MM.1S (cell line): ENCODE measurements around the gene PDZRN3.
A peak's percentile ranks its signal among the peaks of the same experiment; 100 is the strongest.

Source experiments
- DNase-seq: peaks from one replicate; pipeline ENCODE4 v3.0.0-alpha.2; 2015
- H2AFZ ChIP-seq: fragments of 300-600 bp; sonication (generic); 2 replicates; pipeline ENCODE4 v1.6.0; 2016; ENCODE audit warnings: antibody characterized with exemption, low read length
- H3F3A ChIP-seq: fragments of 300-600 bp; sonication (generic); 2 replicates; pipeline ENCODE4 v1.6.1; 2016; ENCODE audit warnings: mild to moderate bottlenecking, antibody characterized with exemption, low read length, moderate library complexity, mixed read lengths; ENCODE audit not compliant: insufficient read depth
- H3K27ac ChIP-seq: fragments of 300-600 bp; sonication (generic); 2 replicates; pipeline ENCODE4 v1.5.1; 2016; ENCODE audit warnings: mild to moderate bottlenecking, low read length
- H3K27me3 ChIP-seq: fragments of 300-600 bp; sonication (generic); replicated peaks from 2 replicates; pipeline ENCODE4 v1.6.0; 2016; ENCODE audit warnings: low read length; ENCODE audit not compliant: insufficient read depth
- H3K36me3 ChIP-seq: fragments of 300-600 bp; sonication (generic); replicated peaks from 2 replicates; pipeline ENCODE4 v1.6.1; 2016; ENCODE audit warnings: mild to moderate bottlenecking, low read length, mixed read lengths; ENCODE audit not compliant: insufficient read depth
- H3K4me1 ChIP-seq: fragments of 300-600 bp; sonication (generic); 2 replicates; pipeline ENCODE4 v1.6.1; 2016; ENCODE audit warnings: low read length, mixed read lengths
- H3K4me2 ChIP-seq: fragments of 300-600 bp; sonication (generic); 2 replicates; pipeline ENCODE4 v1.6.0; 2016; ENCODE audit warnings: low read depth, low read length
- H3K4me3 ChIP-seq: fragments of 300-600 bp; sonication (generic); 2 replicates; pipeline ENCODE4 v1.5.1; 2016; ENCODE audit warnings: low read length, mixed read lengths
- H3K79me2 ChIP-seq: fragments of 300-600 bp; sonication (generic); 2 replicates; pipeline ENCODE4 v1.6.1; 2016; ENCODE audit warnings: mixed run types, low read length, mixed read lengths
- H3K9ac ChIP-seq: fragments of 300-600 bp; sonication (generic); 2 replicates; pipeline ENCODE4 v1.6.1; 2016; ENCODE audit warnings: low read length, mixed read lengths
- H3K9me2 ChIP-seq: fragments of 300-600 bp; sonication (generic); replicated peaks from 2 replicates; pipeline ENCODE4 v1.6.1; 2016; ENCODE audit warnings: mild to moderate bottlenecking, low read length, mixed read lengths; ENCODE audit not compliant: insufficient read depth
- H3K9me3 ChIP-seq: fragments of 300-600 bp; sonication (generic); replicated peaks from 2 replicates; pipeline ENCODE4 v1.6.1; 2016; ENCODE audit warnings: mild to moderate bottlenecking, low read length, mixed read lengths; ENCODE audit not compliant: insufficient read depth
- H4K20me1 ChIP-seq: fragments of 300-600 bp; sonication (generic); 2 replicates; pipeline ENCODE4 v1.6.1; 2016; ENCODE audit warnings: mild to moderate bottlenecking, low read length, moderate library complexity, mixed read lengths; ENCODE audit not compliant: insufficient read depth
- CTCF ChIP-seq: fragments of 300-600 bp; sonication (generic); IDR thresholded peaks from 2 replicates; pipeline ENCODE4 v1.5.1; 2016; ENCODE audit warnings: antibody characterized with exemption, low read length, mixed read lengths
- EZH2 ChIP-seq: fragments of 300-600 bp; sonication (generic); optimal IDR thresholded peaks from 2 replicates; pipeline ENCODE3; 2017; ENCODE audit warnings: low read depth, mild to moderate bottlenecking, antibody characterized with exemption, low read length, mixed read lengths
- EZH2phosphoT487 ChIP-seq: fragments of 300-600 bp; sonication (generic); IDR thresholded peaks from 2 replicates; pipeline ENCODE4 v1.6.1; 2018; ENCODE audit warnings: antibody characterized with exemption, low read length

PDZRN3 gene

DNA sequence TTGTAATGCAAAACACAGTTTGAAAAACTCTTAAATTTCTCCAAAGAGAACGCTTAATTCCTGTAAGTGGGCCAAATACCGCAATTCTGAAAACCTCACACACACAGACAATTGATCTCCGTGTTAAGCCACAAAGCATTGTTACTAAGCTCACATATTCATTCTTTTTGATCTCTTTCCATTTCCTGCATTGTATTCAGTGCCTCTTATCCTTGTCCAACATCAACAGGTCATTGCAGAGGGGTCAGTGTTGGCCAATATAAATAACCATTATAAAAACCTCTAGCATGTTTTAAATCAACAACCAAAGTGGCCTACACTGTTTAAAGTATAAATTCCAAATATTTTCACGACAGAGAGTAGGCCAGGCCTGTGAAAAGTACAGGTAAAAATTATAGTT lies 171.1 kb downstream of the PDZRN3 start:
- DNase-seq = no peak

DNA sequence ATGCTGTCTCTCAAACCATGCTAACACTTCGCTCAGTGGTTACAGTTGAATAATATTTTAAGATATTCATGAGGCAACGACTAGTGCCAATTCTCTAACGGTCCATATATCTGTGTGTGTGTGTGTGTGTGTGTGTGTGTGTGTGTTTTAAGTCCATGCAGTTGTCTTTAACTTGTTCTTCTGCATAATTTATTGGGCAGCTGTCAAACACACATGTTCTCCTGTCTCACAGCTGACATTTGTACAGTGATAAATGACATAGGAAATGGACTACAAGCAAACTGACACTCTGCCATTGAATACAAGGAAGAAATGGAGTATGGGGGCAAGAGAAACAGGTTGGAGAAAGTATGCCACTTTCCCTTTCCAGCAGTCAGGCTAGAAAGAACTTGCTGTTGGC lies 172.0 kb downstream of the PDZRN3 start:
- Histone ChIP-seq H3K79me2 (no peaks in the 10 kb centered on the region), H3K27ac (no peak overlapping the region), H3K9ac (no peak overlapping the region), H2AFZ (no peak overlapping the region), H3K9me3 (no peaks in the 10 kb centered on the region), H3K4me3 (no peak overlapping the region), H3K4me1 (peaks cover 48% of the 10 kb centered on the region), H3K9me2 (no peaks in the 10 kb centered on the region), H4K20me1 (no peaks in the 10 kb centered on the region), H3K36me3 (no peaks in the 10 kb centered on the region), H3K4me2 (no peak overlapping the region), H3F3A (peaks cover 38% of the 10 kb centered on the region), H3K27me3 (no peaks in the 10 kb centered on the region)
- TF ChIP-seq EZH2 (no peak), EZH2phosphoT487 (no peak), CTCF (no peak)
- no peak for DNase-seq

More for the DNA sequence above, 171.1 kb downstream of the PDZRN3 start:
- H3K9me3 ChIP-seq = no peaks in the 10 kb centered on the region
- H3K79me2 ChIP-seq = no peaks in the 10 kb centered on the region
- H3K9me2 ChIP-seq = no peaks in the 10 kb centered on the region
- no peak overlapping the region for H2AFZ ChIP-seq
- H3K36me3 ChIP-seq = no peaks in the 10 kb centered on the region
- H3K4me2 ChIP-seq = no peak overlapping the region
- no peak overlapping the region for H3K4me3 ChIP-seq
- no peaks in the 10 kb centered on the region for H4K20me1 ChIP-seq
- H3F3A ChIP-seq = peaks cover 28% of the 10 kb centered on the region
- TF ChIP-seq CTCF = no peak
- TF ChIP-seq EZH2phosphoT487 = no peak
- no peak for TF ChIP-seq EZH2
- no peak overlapping the region for H3K9ac ChIP-seq
- peaks cover 40% of the 10 kb centered on the region for H3K4me1 ChIP-seq
- no peak overlapping the region for H3K27ac ChIP-seq
- no peaks in the 10 kb centered on the region for H3K27me3 ChIP-seq

DNA sequence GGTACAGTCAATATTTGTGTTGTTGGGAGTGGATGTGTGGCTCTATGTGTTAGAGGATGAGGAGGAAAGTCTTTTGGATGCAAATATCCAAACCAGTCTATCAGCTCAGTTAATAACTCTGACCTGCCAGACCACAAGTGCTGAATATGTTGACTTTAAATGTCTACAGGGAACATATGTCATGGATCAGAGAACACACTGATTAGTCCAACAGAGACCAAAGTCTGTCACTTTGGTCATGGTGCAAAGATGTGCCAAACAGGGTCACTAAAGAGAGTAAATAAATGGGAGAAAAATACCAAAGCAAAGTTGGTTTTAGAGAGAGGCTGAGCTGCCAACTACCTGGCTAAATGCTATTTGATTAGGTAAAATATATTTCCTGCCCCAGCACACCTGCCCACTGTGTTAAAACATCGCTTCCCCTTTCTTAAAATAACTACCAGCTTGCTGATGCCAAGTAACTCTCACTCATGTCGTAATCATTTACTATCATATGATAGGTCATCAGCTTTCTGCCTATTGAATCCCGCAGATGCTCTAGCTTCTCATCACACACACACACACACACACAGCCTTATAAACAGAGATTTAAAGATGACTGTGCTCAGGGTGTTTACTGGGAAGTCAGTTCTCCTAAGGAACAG lies 173.3 kb downstream of the PDZRN3 start:
- peak overlapping the region; percentile 11; the same call in 1 of the 2 replicates for H2AFZ ChIP-seq
- H4K20me1 ChIP-seq = no peaks in the 10 kb centered on the region
- peak; percentile 85 for DNase-seq
- H3K27me3 ChIP-seq = no peaks in the 10 kb centered on the region
- peak overlapping the region; percentile 53 for H3K9ac ChIP-seq
- H3K9me3 ChIP-seq = no peaks in the 10 kb centered on the region
- H3F3A ChIP-seq = peaks cover 38% of the 10 kb centered on the region
- no peak overlapping the region for H3K4me3 ChIP-seq
- H3K36me3 ChIP-seq = no peaks in the 10 kb centered on the region
- TF ChIP-seq EZH2phosphoT487 (no peak), CTCF (no peak), EZH2 (no peak)
- H3K4me1 ChIP-seq = peaks cover 53% of the 10 kb centered on the region
- no peaks in the 10 kb centered on the region for H3K9me2 ChIP-seq
- peak overlapping the region; percentile 62 for H3K4me2 ChIP-seq
- peak overlapping the region; percentile 94 for H3K27ac ChIP-seq
- no peaks in the 10 kb centered on the region for H3K79me2 ChIP-seq
